ENCODE measurements around the gene UVSSA.

- TF ChIP-seq POLR2A (IDR thresholded peaks at IDR 0.05) (no peak), CTCF (IDR thresholded peaks at IDR 0.05) (no peak)
Measured at GRCh38 chr4:1374706-1375045, 27.7 kb downstream of the UVSSA start.

Measured in body of pancreas (tissue), 4 donors.